22Rv1 (cell line): ENCODE data around the gene PRSS21.

Experiments used
- CTCF ChIP-seq: fragments of 450-650 bp; IDR thresholded peaks from 2 replicates; pipeline ENCODE4 v1.5.1; 2017; ENCODE audit warnings: mild to moderate bottlenecking
- ZFX ChIP-seq: fragments of 450-650 bp; IDR thresholded peaks from 2 replicates; pipeline ENCODE4 v1.6.1; 2017; ENCODE audit warnings: antibody characterized with exemption, borderline replicate concordance

GRCh38 chr16:2834968-2835367 is 17.9 kb downstream of the PRSS21 start:
- TF ChIP-seq CTCF (no peak), ZFX (no peak)
